Renal cortical epithelial cell (primary cell): ENCODE results near the gene FERMT1. TPM values are rescaled to one million over a fixed set of nuclear protein-coding genes. Genes with fewer than 3 reads are reported as not detected.
A peak's percentile ranks its signal among the peaks of the same experiment; 100 is the strongest.
"Not testable (repeated sequence)": the region's sequence is repeated elsewhere in the genome, so short reads cannot be mapped to it uniquely, and the experiment has no call there.

Experiments
- DNase-seq: peaks from one replicate; pipeline ENCODE4 v3.0.0-alpha.2; 2011; ENCODE audit warnings: low read depth
- total RNA-seq: library from RNA; depleted of rRNA; stranded (reverse); fragments of >200 nt; gene quantifications from 2 replicates; pipeline ENCODE4 v1.2.3, GENCODE V29; 2014

FERMT1 gene
- total RNA-seq, 1 donor from 2014 or later = 6.6 TPM

DNA sequence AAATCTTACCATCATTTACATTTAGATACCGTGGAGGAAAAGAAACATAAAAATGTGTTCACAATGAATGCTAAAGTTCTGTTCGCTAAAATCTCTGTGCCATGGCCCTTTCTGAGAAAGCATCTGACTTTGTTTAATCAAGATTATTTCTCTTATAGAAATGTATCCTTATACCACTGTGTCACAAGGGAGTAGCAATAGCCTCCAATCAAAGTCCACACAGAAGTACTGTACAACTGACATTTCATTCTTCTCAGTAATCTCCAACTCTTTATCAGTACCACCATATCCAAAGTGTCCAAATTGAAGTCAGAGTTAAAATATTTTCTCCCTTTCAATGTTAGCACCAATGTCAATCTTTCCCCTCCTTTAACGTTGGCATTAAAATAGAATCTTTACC is 6.1 kb downstream of the FERMT1 start:
- DNase-seq = no peak

DNA sequence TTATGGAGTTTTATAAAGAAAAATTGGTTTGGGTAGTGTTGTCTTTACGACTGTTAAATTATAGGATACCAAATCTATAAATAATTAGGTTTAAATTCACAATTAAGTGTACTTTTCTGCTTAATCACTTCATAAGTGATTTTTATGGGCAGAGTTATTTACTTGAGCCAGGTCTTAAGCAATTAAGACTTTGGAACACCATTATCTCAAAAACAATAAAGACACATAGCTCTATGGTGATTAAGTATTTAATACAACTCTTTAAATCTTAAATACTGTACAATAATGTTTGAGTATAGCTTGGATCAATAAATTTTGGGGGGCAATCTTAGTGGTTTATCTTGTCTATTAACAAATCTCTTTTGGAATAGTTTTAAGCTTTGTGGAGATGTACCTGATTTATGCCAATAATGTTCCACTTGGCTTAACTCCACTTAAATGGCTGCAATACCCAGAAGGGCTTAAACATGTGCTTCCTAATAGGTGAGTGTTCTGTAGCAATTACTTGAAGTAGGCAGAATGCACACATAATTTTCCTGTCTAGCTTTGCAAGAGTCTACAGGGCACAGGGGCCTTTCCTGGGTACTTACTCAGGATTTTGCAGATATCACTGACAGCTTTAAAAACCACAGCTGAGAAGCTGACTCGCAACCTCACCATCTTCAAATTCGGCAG is 7.5 kb downstream of the FERMT1 start:
- DNase-seq = no peak

DNA sequence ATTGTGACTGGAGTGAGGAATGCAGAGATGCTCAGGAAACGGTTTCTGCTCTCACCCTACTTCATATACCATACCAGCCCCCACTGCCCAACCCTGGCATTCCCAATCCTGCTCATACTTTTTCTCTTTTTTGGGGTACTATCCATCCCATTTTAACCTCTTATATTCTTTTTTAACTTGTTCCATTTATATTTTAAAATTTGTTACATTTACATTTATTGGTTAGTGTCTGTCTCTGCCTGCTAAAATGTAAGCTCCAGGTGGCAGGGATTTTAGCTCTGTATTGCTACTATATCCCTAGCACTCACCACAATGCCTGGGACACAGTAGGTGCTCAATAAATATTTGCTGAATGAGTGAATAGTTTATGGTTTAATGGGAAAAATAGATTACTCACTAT is 8.1 kb downstream of the FERMT1 start:
- no peak for DNase-seq

DNA sequence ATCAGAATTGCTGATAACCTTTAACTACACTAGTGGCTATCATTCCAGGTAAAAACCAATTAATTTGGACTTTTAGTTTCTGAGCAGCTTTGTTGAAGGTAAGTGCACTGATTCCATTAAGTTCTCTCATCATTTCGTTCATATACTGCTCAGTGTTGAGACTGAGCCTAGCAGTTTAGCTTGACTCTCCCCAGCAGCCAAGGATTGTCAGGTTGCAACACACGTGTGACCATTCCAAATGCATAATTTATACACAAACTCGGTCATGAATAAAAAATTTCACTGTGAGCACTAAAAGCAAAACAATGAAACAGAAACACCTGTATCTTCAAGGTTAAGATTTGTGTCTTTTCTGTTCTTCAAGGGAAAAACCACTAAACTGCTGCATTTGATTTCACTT is 8.9 kb downstream of the FERMT1 start:
- no peak for DNase-seq

DNA sequence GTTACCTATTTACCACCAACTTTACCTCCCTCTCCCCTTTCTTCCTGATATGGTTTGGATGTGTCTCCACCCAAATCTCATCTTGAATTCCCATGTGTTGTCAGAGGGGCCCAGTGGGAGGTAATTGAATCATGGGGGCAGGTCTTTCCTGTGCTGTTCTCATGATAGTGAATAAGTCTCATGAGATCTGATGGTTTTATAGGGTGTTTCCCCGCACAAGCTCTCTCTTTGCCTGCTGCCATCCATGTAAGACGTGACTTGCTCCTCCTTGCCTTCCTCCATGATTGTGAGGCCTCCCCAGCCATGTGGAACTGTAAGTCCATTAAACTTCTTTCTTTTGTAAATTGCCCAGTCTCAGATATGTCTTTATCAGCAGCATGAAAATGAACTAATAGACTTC is 9.9 kb downstream of the FERMT1 start:
- DNase-seq = not testable (repeated sequence)

DNA sequence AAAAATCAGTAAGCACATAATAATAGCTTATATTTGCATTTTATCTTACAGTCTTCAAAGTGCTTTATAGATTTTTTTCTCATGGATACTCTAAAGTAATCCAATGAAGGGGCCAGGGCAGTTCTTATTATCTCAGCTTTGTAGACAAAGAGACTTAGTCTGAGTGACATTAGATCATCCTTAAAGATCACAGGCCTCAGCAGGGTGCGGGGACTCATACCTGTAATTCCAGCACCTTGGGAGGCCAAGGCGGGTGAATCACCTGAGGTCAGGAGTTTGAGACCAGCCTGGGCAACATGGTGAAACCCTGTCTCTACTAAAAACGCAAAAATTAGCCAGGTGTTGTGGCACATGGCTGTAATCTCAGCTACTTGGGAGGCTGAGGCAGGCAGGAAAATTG is 14.5 kb downstream of the FERMT1 start:
- DNase-seq = no peak

DNA sequence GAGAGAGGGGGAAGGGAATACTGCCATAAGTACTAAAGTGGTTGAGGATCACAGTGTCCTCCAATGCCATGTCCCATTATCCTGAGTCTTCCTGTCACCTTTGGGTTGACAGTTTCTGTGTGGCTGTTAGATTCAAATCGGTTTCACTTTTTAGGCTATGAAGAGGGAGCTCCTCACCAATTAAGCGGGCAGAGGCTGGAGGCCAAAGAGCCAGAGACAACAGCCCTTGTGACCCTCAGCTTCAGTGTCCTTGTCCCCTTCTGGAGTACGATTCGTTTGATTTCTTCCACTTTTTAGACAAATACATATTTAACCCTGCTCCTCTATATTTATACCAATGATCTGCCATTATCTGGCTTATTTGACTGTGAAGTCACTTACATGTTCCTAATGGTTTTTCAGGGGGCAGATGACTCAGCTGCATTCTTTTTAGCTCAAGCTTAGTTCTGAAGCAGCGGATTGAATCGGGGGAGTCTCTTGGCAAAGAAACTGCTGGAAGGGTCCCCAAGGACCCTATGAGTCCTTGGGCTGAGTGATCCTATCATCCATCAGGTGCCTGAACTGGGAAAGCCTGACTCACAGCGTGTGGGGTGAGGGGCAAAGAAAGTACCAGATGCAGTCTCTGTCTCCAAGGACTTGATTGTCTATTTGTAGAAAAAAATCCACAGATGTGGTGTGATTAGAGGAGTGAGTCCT is 18.2 kb downstream of the FERMT1 start:
- DNase-seq = peak; percentile 64

DNA sequence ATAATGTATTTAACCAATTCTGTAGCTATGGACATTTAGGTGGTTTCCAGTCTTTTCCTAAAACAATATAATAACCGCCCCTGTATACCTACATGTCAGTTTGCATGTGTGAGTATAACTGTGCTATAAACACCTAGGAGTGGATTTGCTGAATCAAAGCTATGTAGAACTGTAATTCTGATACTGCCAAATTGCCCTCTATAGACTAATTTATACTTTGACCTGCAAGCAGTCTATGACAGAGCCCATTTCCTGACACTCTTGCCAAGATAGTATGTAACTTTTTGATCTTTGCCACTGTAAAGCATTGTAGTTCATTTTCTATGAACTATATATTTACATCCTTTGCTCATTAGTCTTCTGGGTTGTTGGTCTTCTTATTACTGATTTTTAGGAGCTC is 19.5 kb downstream of the FERMT1 start:
- no peak for DNase-seq

DNA sequence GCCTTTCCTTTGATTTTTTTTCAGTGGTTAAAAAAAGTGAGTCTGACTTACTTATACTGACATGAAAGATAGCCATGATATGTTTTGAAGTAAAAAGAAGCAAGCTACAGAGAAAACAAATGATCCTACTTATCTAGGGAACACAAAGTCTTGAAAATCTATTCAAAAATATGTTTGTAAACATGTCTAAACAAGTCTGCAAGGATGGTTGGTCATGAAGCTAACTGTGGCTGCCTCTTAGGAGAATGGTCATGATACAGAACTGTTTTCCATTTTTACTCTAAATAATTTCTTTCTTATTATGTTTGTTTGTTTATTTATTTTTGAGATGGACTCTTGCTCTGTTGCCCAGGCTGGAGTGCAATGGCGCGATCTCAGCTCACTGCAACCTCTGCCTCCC is 21.5 kb downstream of the FERMT1 start:
- DNase-seq = no peak

DNA sequence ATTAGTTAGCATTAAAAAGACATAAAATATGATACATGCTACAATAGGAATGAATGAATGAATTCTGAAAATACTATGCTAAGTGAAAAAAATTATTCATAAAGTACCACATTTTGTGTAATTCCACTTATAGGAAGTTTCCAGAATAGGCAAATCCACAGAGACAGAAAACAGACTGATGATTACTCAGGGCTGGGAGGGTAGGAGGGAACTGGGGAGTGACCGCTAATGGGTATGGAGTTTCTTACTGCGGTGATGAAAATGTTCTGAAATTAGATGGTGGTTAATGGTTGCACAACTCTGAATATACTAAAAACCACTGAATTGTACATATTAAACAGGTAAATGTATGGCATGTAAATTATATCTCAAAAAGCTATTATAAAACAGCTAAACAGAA is 22.6 kb downstream of the FERMT1 start:
- DNase-seq = no peak

DNA sequence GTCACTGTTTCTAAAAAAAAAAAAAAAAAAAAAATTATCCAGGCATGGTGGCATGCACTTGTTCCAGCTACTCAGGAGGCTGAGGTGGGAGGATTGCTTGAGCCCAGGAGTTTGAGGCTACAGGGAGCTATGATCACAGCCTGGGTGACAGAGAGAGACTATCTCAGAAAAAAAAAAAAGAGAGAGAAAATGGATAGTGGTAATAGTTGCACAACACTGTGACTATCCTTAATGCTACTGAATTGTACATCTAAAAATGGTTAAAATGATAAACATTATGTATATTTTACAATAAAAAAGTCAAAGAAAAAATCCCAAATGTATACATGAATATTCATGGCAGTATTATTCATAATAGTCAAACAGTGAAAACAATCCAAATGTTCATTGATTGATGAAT is 23.0 kb downstream of the FERMT1 start:
- no peak for DNase-seq

DNA sequence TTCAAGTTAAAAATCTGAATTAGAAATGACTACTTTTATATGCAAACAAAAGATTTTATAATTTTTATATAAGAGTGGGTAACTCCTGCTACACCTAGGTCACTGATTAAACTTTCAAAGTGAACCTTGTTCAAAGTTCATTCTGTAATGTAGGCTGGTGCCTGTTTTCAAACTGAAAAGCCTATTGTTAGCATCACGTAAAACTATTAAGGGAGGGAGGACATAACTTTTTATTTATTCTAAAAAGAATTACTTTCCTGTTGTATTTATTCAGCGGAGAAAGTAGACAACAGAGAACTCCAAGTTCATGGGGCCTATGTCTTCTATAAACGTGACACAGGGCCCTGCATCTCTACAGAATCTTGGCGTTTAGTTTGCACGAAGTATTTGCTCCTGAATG is 27.4 kb downstream of the FERMT1 start:
- no peak for DNase-seq

DNA sequence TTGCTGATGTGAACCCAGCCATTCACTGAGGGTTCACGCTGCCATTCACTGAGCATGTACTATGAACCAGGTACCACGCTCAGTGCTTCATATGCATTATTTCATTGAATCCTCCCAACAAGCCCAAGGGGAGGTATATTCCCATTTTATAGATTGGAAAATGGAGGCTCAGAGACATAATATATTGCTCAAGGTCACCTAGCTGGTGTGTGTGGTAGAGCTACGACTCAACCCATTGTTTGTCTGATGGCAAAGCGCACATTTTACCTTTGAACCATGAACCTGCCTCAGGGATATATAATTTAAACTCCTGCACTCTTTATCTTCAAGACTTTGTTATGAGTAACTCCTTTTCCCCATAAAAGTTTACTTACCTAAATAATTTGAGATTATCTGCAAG is 28.3 kb downstream of the FERMT1 start:
- no peak for DNase-seq

DNA sequence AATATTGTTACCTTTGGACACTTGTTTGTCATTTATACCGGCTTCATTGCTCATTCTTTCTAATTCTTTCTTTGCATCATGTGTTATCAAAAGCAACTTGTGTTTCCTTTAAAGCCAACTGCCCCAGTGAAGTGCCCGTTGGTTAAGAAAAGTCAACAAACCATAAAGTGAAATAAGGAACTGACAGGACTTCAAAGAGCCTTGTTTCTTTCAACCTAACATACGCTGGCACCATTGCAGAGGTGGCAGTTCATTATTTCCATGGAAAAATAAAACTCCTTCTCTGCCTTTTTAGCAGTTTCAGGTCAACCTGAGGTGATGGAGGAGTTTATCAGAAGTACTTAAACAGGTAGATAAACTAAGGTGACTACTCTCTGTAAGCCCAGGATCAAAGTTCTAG is 28.8 kb downstream of the FERMT1 start:
- DNase-seq = no peak

DNA sequence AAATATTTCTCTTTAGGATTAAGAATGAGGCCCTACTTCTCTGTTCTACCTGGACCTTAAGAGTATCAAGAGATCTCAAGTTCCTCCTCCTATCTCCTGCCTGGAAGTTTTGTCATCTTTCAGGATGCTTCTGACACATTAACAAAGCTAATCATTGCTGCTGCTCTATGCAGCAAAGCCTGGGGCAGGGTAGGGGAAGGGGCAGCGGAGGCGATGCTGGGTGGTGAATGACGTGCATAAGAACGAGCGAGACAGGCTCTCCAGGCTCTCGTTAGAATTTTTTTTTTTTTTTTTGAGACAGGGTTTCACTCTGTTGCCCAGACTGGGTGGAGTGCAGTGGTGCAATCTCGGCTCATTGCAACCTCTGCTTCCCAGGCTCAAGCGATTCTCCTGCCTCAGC is 31.2 kb downstream of the FERMT1 start:
- no peak for DNase-seq

DNA sequence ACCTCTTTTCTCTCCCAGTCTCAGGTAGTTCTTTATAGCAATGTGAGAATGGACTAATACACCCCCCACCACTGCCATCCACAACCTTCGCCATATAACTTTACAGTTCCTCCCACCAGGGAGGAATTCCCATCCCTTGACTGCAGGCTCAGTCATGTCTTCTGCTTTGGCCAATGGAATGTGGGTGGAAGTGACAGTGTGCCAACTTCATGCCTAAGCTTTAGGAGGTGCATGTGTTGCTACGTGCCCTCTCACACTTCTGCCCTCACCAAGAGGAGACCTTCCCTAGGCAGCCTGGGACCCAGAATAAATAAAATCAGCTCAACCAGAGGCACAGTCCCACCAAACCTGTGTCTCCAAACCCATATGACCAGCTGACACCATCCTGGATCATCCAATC is 36.0 kb downstream of the FERMT1 start:
- no peak for DNase-seq

DNA sequence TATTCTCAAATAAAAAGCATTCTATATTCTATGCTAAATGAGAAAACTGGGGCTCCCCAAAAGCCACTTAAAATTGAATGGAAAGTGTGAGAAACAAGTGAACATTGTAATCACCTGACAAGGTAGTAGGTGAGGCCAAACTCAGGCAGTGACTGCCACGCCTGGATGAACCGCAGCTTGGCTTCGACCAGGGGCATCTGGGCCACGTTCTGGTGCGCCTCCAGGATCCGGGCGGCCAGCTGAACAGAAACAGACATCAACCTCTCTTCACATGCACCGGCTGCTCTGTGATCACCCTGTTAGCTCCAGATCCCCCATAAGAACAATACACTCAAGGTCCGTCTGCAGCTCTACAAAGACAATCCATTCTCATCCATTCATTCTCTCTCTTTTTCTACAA is 38.9 kb downstream of the FERMT1 start:
- DNase-seq = no peak

DNA sequence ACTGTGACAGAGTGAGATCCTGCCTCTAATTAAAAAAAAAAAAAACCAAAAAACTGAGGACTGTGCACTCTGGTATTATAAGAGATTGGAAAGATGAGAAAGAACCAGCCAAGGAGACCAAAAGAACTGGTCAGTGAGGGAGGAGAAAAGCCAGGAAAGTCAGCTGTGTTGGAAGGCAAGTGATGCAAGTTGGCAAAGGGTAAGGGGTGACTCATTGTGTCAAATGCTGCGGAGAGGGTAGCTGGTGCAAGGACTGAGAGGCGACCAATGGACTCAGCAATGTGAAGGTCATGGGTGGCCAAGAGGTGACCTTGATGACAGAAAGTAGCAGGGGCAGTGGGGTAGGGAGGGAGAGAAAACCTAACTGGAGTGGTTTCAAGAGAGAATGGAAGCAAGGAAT is 41.6 kb downstream of the FERMT1 start:
- peak; percentile 61 for DNase-seq

DNA sequence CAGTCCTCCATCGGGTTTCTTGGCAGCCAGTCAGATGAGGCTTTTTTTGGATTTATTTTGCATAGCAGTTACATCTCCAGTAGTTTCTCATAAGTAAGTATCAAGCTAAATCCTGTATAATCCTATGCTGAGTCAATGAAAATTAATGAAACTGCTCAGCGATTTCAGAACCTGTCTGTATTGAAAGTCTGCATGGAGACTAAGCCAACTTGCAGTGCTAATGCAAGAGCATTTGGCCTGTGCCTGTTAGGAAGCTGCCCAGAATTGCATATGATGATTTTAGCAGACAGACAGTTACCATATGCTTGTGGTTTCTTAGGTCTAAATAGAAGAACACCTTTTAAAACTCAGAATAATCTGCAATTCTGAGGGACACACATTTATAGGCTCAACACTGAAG is 43.8 kb downstream of the FERMT1 start:
- no peak for DNase-seq

DNA sequence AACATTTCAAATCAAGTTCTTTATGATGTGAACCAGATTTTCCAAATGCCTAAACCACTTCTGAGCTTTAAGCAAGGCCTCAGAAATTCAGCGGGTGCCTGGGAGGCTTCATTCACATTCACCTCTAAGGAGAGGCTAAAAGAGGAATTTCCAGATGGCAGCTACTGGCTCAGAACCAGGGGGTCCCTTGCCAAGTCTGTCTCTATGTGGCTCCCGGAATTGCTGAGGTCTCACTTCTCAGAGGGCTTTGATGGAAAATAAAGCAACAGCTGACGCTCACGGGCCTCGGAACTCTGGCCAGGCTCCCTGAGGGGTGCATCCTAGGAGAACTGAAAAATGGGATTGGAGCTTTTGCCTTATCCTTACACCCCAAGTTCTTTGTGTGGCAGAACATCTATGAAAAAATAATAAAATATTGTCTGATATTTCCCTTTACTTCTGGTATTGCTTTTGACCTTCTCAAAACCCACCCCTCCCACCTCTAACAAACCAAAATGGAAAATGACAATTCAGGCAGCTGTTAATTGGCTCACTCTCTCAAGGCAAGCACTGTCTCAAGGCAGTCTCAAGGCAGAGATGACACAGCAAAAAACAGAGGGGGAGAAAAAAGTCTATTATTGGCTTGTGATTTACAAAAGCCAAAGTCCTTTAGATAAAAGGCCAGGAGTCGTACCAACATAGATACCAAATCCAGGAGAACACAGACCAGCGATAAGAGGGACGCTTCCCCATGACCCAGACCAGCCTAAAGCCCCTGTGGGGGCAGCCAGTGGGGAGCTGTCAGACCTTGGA is 47.2 kb downstream of the FERMT1 start:
- no peak for DNase-seq

DNA sequence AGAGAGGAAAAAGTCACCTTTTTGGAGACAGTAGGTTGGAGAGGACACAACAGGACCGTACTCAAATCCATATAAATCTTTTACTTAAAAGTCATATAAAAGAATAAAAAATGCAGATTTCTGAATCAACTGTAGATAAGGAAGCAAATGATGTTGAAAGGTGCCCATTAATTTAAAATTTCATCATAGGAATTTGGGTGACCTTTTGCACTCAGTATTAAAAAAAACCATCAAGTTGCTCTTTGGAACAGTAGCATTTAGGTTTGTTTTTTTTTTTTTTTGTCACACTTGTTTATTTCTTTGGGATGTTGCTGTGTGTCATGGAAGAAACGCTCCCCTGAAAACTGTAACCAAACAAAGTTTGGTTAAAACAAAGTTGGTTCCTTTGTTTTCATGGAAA is 48.0 kb downstream of the FERMT1 start:
- no peak for DNase-seq

DNA sequence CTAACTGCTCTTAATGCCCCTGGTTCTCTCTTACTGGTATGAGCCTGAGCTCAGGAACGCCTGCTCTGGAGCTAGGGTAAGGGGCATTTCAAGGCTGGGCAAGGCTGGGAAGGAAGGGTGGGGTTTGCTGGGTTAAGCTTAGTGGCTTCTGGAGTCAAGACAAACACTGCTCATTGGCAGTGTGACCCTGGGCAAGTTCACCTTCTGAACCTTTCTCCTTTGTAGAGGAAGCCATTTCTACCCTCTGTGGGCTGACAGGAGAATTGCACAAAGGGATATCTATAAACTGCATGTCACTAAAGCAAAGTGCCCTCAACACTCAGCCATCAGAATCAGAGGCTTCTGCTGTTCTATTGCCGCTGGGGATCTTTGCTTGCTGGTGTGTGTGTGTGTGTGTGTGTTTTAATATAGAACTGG is 48.7 kb downstream of the FERMT1 start:
- DNase-seq = peak; percentile 54
